Cardiac muscle cell (in vitro differentiated cells and primary cell): ENCODE data around the gene NCAM1. TPM values are rescaled to one million over a fixed set of nuclear protein-coding genes. Genes with fewer than 3 reads are reported as not detected.

ENCODE experiments used
- DNase-seq, 2 donors: peaks; one replicate each; pipeline versions ENCODE4 v3.0.0 to v3.0.0-alpha.2; 2010 to 2017; ENCODE audit warnings: low read depth in 1 of 2, low spot score in 1 of 2
- H3K27ac ChIP-seq: fragments of 200-600 bp; sonication (generic); 2 replicates; pipeline ENCODE4 v1.5.1; 2016
- H3K27me3 ChIP-seq: fragments of 200-600 bp; sonication (generic); 2 replicates; pipeline ENCODE4 v1.6.0; 2016; ENCODE audit warnings: control low read depth
- H3K36me3 ChIP-seq: fragments of 200-600 bp; sonication (generic); 2 replicates; pipeline ENCODE4 v1.5.1; 2016; ENCODE audit warnings: control low read depth
- H3K4me1 ChIP-seq: fragments of 200-600 bp; sonication (generic); 2 replicates; pipeline ENCODE4 v1.8.1; 2017; ENCODE audit warnings: low read depth, mild to moderate bottlenecking, mixed run types
- H3K4me3 ChIP-seq: fragments of 200-600 bp; sonication (generic); 2 replicates; pipeline ENCODE4 v1.5.1; 2016; ENCODE audit warnings: mild to moderate bottlenecking
- H3K9me3 ChIP-seq: fragments of 200-600 bp; sonication (generic); 2 replicates; pipeline ENCODE4 v1.5.1; 2017; ENCODE audit warnings: low read depth, mild to moderate bottlenecking, control low read depth
- polyA plus RNA-seq: library from polyadenylated mRNA; unstranded; fragments of >200 nt; fragmentation: Nextera tagmentation; extraction: Ambion mirVana; gene quantifications from 2 replicates; pipeline ENCODE4 v1.2.1, GENCODE V29; 2016
- total RNA-seq: library from RNA; depleted of rRNA; stranded (reverse); fragments of >200 nt; gene quantifications from 2 replicates; pipeline ENCODE4 v1.2.3, GENCODE V29; 2016
- TF ChIP-seq, protein P1 (sequence below): IDR thresholded peaks from 2 replicates; pipeline ENCODE4 v1.5.1; 2012; ENCODE audit warnings: low read depth, mild to moderate bottlenecking, low read length

The NCAM1 gene
- total and polyA plus RNA-seq, 2 experiments from 2014 or later: 61.9 to 203 TPM

DNA sequence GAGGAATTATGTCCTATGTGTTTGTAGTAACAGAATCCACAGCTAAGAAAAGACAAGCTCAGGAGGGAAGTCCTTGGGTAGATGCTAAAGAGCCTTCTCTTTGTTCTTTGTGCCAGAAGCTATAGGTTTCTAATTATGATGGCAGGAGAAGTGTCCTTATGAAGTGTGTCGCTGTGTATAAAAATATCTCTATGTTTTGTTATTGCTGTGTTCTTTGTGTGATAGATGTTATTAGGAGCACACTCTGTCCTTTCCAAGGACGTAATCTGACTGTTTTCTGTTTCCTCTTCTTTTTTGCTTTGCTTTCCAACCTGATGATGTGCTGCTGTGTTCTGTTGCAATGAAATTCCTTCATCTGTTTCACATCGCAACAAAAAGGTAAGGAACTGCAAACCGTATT, 171.9 kb downstream of the NCAM1 start:
- H3K27ac ChIP-seq: peak overlapping the region; percentile 76
- peaks cover 8% of the 10 kb centered on the region for H3K4me1 ChIP-seq
- DNase-seq: no peak
- TF ChIP-seq, protein P1, sequence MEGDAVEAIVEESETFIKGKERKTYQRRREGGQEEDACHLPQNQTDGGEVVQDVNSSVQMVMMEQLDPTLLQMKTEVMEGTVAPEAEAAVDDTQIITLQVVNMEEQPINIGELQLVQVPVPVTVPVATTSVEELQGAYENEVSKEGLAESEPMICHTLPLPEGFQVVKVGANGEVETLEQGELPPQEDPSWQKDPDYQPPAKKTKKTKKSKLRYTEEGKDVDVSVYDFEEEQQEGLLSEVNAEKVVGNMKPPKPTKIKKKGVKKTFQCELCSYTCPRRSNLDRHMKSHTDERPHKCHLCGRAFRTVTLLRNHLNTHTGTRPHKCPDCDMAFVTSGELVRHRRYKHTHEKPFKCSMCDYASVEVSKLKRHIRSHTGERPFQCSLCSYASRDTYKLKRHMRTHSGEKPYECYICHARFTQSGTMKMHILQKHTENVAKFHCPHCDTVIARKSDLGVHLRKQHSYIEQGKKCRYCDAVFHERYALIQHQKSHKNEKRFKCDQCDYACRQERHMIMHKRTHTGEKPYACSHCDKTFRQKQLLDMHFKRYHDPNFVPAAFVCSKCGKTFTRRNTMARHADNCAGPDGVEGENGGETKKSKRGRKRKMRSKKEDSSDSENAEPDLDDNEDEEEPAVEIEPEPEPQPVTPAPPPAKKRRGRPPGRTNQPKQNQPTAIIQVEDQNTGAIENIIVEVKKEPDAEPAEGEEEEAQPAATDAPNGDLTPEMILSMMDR: no peak
- no peaks in the 10 kb centered on the region for H3K27me3 ChIP-seq
- H3K36me3 ChIP-seq: no peaks in the 10 kb centered on the region
- no peak overlapping the region for H3K4me3 ChIP-seq
- H3K9me3 ChIP-seq: no peaks in the 10 kb centered on the region

- DNase-seq: no peak
- Histone ChIP-seq H3K9me3 (no peaks in the 10 kb centered on the region), H3K36me3 (no peaks in the 10 kb centered on the region), H3K27ac (no peak overlapping the region), H3K4me3 (no peak overlapping the region), H3K27me3 (no peaks in the 10 kb centered on the region), H3K4me1 (peaks cover 8% of the 10 kb centered on the region)
- TF ChIP-seq, protein P1: no peak
Measured at GRCh38 chr11:113134626-113135025, 173.4 kb downstream of the NCAM1 start.

DNA sequence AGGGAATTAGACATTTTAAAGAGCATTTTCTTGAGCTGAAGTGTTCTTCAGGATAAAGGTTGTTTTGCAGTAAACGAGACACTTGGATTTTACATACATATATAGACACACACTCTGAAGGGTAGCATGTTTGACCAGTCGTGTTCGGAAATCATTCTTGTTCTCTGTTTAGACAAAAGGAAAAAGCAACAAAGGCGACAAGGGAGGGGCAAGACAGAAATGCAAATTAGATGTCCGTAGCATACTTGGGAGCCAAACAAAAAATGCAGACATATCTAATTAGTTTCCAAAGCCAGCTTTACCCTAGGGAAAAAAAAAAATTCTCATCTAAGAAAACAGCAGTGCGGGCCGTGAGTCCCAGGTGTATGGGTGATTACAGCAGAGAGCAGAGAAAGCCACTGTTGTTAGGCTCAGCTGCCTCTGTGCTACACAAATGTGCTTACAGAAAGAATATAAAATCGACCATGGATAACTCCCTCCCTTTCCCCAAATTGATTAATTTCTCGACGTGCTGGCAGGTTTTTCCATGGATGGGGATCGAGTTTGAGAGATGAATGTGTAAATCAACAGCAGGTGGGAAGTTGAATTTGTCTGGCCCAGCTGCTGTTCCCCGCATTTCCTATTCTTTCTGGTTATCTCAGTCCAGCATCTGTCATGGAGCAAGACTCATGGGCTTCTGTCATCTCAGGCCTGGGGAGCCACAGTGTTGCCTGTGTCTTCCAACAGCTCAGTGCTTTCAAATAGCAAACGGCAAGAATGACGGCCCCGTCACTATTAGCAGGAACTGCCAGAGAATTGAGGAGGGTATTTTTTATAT, 176.7 kb downstream of the NCAM1 start:
- Histone ChIP-seq H3K27ac (no peak overlapping the region), H3K4me3 (no peak overlapping the region), H3K27me3 (no peaks in the 10 kb centered on the region), H3K36me3 (no peaks in the 10 kb centered on the region), H3K4me1 (no peaks in the 10 kb centered on the region), H3K9me3 (no peaks in the 10 kb centered on the region)
- DNase-seq: no peak
- TF ChIP-seq, protein P1: no peak

- H3K4me3 ChIP-seq: no peak overlapping the region
- H3K9me3 ChIP-seq: no peaks in the 10 kb centered on the region
- H3K4me1 ChIP-seq: no peaks in the 10 kb centered on the region
- DNase-seq: no peak
- H3K27me3 ChIP-seq: no peaks in the 10 kb centered on the region
- H3K27ac ChIP-seq: no peak overlapping the region
- TF ChIP-seq, protein P1: no peak
- H3K36me3 ChIP-seq: no peaks in the 10 kb centered on the region
Measured at GRCh38 chr11:113138731-113139130, 177.5 kb downstream of the NCAM1 start.

GRCh38 chr11:113141010-113141409, 179.8 kb downstream of the NCAM1 start:
- no peaks in the 10 kb centered on the region for H3K4me1 ChIP-seq
- DNase-seq: no peak

More at GRCh38 chr11:113141010-113141409, 179.8 kb downstream of the NCAM1 start:
- Histone ChIP-seq H3K9me3 (no peaks in the 10 kb centered on the region), H3K4me3 (no peak overlapping the region), H3K27ac (no peak overlapping the region), H3K27me3 (no peaks in the 10 kb centered on the region), H3K36me3 (no peaks in the 10 kb centered on the region)
- TF ChIP-seq, protein P1: no peak
